Measurements from ENCODE around the gene CIAO3. TPM values are rescaled to one million over a fixed set of nuclear protein-coding genes. Genes with fewer than 3 reads are reported as not detected.
A peak's percentile ranks its signal among the peaks of the same experiment; 100 is the strongest.

Gene CIAO3
- total RNA-seq, 1 donor from 2014 or later = 33.2 TPM

GRCh38 chr16:708959-709358, 31.8 kb downstream of the CIAO3 start:
- H3K27me3 ChIP-seq (ENCODE audit: control insufficient read depth, insufficient read depth, low read length) = peaks cover 27% of the 10 kb centered on the region
- FAIRE-seq (no peak), DNase-seq (ENCODE audit: low read depth) (no peak)
- TF ChIP-seq, protein P1, sequence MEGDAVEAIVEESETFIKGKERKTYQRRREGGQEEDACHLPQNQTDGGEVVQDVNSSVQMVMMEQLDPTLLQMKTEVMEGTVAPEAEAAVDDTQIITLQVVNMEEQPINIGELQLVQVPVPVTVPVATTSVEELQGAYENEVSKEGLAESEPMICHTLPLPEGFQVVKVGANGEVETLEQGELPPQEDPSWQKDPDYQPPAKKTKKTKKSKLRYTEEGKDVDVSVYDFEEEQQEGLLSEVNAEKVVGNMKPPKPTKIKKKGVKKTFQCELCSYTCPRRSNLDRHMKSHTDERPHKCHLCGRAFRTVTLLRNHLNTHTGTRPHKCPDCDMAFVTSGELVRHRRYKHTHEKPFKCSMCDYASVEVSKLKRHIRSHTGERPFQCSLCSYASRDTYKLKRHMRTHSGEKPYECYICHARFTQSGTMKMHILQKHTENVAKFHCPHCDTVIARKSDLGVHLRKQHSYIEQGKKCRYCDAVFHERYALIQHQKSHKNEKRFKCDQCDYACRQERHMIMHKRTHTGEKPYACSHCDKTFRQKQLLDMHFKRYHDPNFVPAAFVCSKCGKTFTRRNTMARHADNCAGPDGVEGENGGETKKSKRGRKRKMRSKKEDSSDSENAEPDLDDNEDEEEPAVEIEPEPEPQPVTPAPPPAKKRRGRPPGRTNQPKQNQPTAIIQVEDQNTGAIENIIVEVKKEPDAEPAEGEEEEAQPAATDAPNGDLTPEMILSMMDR (IDR thresholded peaks at IDR 0.05; ENCODE audit: insufficient read depth, low read length, severe bottlenecking) = no peak
- H3K4me3 ChIP-seq (ENCODE audit: low read depth, low read length) = no peak overlapping the region
- no peaks in the 10 kb centered on the region for H3K36me3 ChIP-seq (ENCODE audit: control insufficient read depth, insufficient read depth, low read length)

DNA sequence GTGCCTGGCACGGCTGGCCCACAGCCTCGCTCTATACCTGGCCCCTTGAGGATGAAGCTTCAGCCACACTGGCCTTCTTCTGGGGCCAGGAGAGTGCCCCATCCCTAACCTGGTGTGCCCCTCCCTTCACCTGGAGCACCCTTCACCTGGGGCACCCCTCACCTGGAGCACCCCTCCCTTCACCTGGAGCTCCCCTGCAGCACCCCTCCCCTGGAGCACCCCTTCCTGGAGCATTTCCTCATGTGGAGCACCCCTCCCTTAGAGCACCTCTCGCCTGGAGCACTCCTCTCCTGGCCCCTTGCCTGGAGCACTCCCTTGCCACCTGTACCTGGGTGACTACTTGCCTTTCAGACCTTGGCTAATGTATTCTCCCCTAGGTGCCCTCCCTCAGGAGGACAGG, 32.8 kb downstream of the CIAO3 start:
- TF ChIP-seq, protein P1 (IDR thresholded peaks at IDR 0.05; ENCODE audit: insufficient read depth, low read length, severe bottlenecking) = no peak
- Histone ChIP-seq H3K27me3 (ENCODE audit: control insufficient read depth, insufficient read depth, low read length) (peaks cover 34% of the 10 kb centered on the region), H3K4me3 (ENCODE audit: low read depth, low read length) (no peak overlapping the region), H3K36me3 (ENCODE audit: control insufficient read depth, insufficient read depth, low read length) (no peaks in the 10 kb centered on the region)
- DNase-seq (ENCODE audit: low read depth) (no peak), FAIRE-seq (no peak)

DNA sequence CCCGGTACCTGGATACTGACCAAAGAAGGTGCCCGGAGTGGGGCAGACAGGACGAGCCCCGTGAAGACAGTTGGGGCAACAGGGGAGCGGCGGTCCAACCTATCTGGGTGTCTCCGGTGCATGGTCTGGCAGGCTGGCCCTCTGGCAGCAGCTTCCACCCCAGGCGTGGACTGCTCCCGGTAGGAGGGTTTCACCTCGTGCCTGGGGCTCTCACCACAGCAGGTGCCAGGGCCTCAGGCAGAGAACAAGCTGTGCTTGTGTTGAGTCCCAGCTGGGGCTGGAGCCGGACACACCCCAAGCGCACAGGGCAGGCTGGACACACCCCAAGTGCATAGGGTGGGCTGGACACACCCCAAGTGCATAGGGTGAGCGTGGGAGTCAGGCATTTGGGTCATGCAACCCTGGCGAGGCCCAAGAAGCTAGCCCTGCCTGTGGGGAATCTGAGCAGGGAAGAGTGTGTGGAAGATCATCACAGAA, 33.7 kb downstream of the CIAO3 start:
- no peaks in the 10 kb centered on the region for H3K36me3 ChIP-seq (ENCODE audit: control insufficient read depth, insufficient read depth, low read length)
- TF ChIP-seq, protein P1 (IDR thresholded peaks at IDR 0.05; ENCODE audit: insufficient read depth, low read length, severe bottlenecking) = no peak
- DNase-seq (ENCODE audit: low read depth) = no peak
- no peak for FAIRE-seq
- no peak overlapping the region for H3K4me3 ChIP-seq (ENCODE audit: low read depth, low read length)
- peaks cover 42% of the 10 kb centered on the region for H3K27me3 ChIP-seq (ENCODE audit: control insufficient read depth, insufficient read depth, low read length)

DNA sequence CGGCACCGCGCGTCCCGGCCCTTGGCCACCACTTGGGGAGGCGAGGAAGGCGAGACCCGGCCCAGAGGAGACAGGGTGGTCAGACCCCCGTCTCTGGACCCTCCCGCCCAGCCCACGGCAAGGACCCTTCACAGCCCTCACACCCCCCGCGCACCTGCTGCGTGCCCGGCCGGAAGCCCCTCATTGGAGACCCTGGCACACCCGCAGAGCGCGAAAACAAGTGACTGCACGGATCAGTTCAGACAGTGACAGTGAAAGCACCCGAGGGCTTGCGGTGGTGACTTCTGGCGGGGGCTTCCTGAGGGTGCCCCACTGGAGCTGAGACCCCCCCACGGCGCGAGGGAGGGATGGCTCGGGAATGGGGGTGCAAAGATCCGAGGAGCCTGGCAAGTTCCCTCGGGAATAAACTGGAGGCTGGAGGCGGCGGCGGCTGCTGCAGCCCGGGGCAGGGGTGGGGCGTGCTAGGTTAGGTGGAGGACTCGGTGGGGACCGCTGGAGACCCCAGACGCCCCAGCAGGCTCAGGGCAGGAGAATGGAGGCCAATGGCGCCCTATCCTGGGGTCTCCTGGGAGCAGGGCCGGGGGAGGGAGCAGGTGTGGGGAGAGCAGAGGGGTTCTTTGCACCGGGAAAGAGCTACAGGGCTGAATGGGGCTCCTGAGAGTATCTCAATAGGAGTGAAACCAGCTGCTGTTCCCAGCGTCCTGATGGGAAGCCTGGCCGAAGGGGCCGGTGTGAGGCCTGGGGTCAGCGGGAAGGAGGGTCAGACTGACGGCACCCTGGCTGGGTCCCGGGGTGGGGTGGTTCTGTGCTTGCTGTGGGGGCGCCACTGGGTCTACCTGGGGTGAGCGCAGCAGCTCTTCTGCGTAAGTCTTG, 34.4 kb downstream of the CIAO3 start:
- FAIRE-seq (no peak), DNase-seq (ENCODE audit: low read depth) (no peak)
- Histone ChIP-seq H3K27me3 (ENCODE audit: control insufficient read depth, insufficient read depth, low read length) (peaks cover 47% of the 10 kb centered on the region), H3K4me3 (ENCODE audit: low read depth, low read length) (no peak overlapping the region), H3K36me3 (ENCODE audit: control insufficient read depth, insufficient read depth, low read length) (no peaks in the 10 kb centered on the region)
- TF ChIP-seq, protein P1 (IDR thresholded peaks at IDR 0.05; ENCODE audit: insufficient read depth, low read length, severe bottlenecking) = no peak

DNA sequence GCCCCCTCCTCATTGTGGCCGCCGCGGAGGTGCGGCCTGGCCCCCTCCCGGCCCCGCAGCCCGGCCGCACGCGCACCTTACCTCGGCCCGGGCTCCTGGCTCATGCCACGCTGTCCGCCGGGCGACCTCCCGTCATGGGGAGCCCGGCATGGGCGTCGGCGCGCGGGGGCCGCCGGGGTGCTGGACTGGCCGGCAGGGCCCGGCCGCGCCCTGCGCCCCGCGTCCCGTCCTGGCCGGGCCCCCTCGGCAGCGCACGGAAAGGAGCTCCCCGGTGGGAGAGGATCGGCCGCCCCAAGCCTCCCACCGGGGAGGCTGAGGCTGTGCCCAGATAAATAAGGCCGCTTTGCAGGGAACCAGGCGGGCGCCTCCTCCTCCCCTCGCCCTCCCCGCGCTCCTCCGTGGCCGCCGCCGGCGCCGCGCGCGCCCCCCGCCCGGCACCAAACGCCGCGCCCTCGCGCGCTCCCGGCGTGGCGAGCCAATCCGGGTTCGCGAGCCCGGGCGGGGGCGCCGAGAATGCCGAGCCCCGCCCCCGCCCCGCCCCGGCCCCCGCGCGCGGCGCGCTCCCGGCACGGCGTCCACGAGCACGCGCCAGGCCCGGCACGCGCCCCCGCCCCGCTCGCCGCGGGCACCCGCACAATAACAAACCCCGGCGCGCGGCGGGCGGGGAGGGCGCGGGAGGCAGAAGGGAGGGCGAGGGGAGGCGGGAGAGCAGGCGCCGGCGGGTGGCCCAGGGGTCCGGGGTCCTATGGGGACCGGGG, 35.2 kb downstream of the CIAO3 start, which contains the start of gene FBXL16:
Gene FBXL16 (minus strand): TSS at position 371 of the 758 bp plus-strand sequence. CDS start 8,396 bp downstream, outside the sequence.
- DNase-seq (ENCODE audit: low read depth) = no peak
- Histone ChIP-seq H3K36me3 (ENCODE audit: control insufficient read depth, insufficient read depth, low read length) (no peaks in the 10 kb centered on the region), H3K4me3 (ENCODE audit: low read depth, low read length) (peak within 1 kb of the TSS; percentile 22), H3K27me3 (ENCODE audit: control insufficient read depth, insufficient read depth, low read length) (peaks cover 47% of the 10 kb centered on the region)
- TF ChIP-seq, protein P1 (IDR thresholded peaks at IDR 0.05; ENCODE audit: insufficient read depth, low read length, severe bottlenecking) = no peak
- FAIRE-seq = no peak

Measured in bronchial epithelial cell (primary cell).